HG02884 (cell line): ENCODE results near the gene ZNF688.
"Not testable (repeated sequence)": the region's sequence is repeated elsewhere in the genome, so short reads cannot be mapped to it uniquely, and the experiment has no call there.

ENCODE experiments used
- ATAC-seq: cut with Tn5 transposase; IDR thresholded peaks from one replicate; pipeline ENCODE4 v1.9.1; 2021; ENCODE audit warnings: mild to moderate bottlenecking, moderate library complexity; ENCODE audit not compliant: unreplicated experiment

ZNF688 gene

DNA sequence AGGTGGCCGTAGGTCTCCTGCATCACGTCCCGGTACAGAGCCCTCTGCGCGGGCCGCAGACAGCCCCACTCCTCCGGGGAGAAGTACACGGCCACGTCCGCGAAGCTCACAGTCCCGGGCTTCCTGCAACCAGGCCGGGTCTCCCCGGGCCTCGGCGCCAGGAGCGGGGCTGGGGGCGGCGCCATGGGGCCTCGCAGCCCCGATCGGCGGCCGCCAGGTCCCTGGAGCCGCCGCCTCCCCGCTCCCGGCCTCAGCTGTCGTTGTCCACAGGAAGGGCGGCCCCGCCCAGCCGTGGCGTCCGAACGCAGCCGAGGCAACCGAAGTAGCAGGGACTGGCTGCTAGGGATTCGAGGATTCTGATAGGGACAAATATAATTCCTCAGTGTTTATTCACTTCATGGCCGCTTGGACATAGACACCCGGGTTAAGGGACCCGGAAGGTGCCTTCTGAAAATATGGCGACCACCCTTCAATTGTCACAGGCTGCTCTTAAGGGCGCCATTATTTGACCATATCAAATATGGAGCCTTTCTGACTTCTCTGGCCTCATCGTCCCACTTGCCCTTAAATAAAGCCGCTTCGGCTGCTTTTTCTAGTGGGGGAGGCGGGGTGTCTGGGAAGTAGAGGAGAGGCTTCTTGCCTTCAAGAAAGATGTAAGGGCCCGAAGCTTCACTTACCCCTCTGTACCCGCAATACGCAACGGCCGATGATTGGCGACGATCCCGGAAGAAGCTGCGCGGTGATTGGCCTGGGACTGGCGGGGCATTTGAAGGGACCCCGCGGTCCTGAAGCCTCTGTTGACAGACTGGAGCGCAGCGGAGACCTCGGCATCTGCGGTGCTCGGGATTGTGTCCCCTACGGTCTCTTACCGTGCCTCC lies at the start of gene ZNF688:
Gene ZNF688, minus strand, starts transcription at position 270 of the 878 bp plus-strand sequence. Its CDS starts 85 bp downstream, at position 185.
- ATAC-seq, result peak; percentile 72

DNA sequence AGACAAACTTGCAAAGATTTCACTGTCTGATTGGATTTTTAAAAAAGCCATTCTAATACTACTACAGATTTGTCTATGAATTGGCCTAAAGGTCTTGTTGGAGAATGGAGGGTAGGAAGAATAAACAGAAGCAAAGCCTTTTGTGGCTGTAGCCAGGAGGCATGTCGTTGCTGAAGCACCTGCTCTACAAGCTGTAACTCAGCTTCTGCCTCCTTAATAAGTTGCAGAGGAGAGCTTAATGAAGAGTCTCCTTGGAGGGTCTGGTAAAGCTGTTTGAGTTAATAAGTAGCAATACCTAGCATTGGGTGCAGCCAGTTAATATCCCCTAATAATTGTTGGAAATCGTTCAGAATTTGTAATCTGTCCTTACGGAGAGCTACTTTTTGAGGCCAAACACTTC lies 48.7 kb upstream of the ZNF688 start:
- no peak for ATAC-seq

DNA sequence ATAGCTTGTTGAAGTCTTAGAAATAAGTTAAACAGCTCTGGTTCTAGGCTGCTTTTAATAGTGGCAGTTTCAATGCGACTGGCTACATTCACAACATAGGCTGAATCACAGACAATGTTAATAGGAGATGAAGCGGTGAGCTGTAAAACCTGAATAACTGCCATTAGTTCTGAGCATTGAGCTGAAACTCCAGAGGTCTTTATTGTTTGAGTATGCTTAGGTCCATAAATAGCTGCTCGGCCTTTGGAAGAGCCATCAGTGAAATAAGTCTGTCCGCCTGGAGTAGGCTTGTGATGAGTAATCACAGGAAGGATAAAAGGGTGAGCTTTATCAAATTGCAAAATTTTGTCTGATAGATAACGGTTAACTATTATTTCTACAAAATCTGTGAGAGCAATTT lies 48.1 kb upstream of the ZNF688 start:
- no peak for ATAC-seq

DNA sequence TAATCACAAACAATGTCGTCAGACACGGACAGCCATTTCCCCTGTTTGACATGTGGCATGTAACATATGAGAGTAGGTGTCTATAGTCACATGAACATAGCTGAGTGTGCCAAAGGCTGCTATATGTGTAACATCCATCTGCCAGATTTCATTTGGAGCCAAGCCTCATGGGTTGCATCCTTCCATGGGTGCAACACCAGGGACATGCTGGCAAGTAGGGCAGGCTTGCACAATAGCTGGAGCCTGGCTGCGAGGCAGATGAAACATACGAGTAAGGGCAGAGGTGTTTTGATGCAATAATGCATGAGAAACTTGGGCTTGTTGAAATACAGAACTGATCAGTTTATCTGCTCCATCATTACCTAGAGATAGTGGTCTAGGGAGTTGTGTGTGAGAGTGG lies 47.7 kb upstream of the ZNF688 start:
- no peak for ATAC-seq

DNA sequence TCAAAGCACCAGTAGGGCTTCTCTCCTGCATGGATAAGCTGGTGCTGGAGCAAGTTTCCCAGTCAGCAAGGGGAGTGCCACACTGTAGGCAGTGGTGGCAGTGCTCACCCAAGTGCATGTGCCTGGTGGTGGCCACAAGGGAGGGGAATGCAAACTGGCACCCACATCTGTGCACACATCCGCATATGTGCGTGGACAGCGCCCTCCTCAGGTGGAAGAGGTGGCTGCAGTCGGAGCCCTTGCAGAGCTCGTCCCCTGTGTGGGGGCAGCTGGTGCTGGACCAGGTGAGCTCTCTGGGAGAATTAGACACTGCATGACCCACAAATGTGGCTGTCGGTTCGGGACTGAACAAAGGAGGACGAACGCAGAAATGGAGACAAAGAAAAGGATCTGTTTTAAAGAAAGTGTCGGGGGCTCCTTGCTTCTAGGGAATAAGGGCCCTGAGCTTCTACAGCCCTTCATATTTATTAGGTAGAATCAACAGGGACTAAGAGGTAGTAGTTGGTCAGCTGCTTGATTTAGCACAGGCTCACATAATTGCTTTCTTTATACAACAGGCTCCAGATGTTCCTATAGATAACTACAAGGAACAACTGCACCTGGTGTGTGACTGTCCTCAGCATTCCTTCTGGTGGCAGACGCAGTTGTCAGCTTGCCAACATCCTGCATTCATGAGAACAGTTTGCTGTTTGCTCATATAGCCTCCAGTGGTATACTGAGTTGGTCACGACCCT lies 44.0 kb upstream of the ZNF688 start:
- ATAC-seq, result no peak

DNA sequence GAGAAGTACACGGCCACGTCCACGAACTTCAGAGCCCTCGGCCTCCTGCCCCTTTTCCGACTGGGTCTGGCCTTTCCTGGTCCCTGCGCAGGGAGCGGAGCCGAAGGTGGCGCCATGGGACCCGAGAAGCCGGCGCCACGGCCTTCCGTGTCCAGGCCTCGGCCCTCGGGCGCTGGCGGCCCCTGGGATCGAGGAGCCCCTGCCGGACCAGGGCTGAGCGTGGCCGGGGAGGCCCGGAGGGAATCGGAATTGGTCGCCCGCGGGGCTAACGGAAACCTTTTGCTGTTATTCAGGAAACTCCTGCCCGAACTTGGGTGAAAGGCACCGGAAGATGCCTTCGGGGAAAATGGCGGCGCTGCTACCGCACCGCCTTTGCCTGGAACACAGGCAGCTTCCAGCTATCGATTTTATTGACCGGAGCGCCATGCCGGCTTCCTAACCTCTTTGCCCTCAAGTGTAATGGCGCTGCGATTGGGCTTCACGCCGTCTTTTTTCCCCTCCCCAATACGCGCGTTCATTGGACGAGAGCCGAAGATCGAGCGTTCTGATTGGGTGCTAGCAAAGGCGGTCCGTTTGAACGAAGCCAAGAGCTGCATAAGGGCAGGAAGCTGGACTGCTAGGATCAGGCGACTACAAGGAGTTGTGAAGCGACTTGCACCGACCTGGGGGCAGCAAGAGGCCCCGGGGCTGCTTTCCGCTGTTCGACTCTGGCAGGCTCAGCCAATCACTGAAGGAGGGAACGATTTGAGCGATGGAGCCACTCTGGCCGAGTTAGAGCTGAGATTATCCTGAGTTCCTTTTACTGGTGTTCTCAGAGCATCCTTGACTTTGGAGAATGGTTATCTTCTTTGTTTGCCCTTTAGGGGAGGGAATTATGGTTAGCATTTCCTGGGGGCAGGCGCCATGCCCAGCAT lies 38.7 kb upstream of the ZNF688 start, which contains the start of gene ZNF689:
Gene ZNF689, minus strand, starts transcription at position 464 of the 914 bp plus-strand sequence. Its CDS starts 348 bp downstream, at position 116.
- peak; percentile 87 for ATAC-seq

GRCh38 chr16:30609002-30609925 lies 37.8 kb upstream of the ZNF688 start:
- peak; percentile 11 for ATAC-seq

GRCh38 chr16:30606004-30606403 lies 34.5 kb upstream of the ZNF688 start:
- no peak for ATAC-seq

DNA sequence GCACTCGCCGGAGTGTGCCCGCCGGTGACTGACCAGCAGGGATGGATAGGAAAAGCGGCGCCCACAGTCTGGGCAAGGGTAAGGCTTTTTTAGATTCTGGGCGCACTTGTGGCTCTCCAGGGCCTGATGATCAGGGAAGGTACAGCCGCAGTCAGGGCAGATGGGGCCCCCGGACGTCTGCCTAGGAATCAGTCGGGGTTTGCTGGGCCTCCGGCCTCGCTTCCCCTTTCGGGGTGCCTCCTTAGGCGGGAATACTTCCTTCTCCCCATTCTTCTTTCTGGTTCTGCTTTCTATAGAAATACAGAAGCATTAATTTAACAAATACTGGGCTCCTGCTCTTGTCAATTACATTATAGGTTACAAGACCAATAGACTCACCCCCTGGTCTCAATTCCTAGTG lies 33.6 kb upstream of the ZNF688 start:
- no peak for ATAC-seq

DNA sequence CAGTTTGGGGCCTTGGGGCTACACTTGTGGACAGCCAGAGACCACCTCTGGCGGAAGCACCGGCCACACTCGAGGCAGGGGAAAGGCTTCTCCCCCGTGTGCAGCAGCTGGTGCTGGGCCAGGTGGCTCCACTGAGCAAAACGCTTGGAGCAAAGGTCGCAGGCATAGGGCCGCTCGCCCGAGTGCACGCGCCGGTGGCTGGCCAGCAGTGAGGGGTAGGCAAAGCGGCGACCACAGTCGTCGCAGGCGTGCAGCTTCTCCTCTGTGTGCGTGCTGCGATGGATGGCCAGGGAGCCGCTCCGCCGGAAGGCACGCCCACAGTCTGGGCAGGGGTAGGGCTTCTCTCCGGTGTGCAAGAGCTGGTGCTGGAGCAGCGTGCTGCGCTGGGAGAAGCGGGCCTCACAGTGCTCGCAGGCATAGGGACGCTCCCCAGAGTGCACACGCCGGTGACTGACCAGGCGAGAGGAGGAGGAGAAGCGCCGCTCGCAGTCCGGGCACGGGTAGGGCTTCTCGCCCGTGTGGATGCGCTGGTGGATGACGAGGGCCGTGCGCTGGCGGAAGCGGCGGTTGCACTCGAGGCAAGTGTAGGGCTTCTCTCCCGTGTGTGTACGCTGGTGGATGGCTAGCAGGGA lies 32.9 kb upstream of the ZNF688 start:
- ATAC-seq, result no peak

GRCh38 chr16:30603945-30604315 lies 32.4 kb upstream of the ZNF688 start:
- no peak for ATAC-seq

DNA sequence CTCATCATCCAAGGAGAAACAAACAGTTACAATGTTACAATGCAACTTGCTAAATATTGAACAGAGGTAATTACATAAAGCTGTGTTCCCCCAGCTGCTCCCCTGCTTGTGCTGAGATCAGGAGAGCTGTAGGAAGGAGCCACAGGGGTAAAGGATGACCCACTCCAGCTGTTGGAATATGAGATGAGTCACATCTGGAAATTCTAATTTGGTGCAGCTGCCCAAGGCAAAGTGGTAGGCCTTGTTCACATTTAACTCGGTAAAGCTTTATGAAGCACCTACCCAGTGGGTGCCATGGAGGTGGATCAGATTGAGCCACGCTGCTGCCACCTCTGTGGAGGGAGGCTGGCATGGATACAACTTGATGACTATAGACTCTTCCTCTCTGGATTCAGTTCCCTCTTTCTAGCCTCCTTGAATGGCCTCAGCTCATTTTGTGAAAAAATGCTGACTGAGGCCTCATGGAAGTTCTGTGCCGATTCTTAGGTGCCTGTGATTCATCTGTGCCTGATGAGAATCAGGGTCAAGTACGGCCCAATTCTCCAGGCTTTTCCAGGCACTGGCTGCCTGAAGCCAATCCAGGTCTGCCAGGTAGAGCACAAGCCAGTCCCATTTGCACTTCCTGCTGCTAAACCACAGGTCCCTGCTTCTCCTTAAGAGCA lies 31.2 kb upstream of the ZNF688 start:
- no peak for ATAC-seq

DNA sequence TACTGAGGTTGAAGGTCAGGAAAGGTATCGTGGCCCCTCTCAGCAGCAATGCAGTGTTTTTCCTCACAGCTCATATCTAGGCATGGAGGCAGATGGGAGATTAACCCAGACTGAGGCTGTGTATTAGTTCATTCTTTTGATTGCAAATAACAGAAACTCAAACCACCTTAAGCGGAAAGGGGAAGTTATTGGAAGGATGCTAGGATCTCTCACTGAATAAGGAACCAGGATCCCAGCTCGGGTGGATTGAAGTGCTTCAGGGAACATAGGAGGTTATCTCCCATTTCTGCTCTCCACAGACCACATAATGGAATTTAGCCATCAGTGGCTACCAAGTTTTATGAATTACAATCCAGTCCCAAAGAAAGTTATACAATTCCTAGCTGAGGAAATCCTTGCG lies 30.5 kb upstream of the ZNF688 start:
- ATAC-seq, result no peak

DNA sequence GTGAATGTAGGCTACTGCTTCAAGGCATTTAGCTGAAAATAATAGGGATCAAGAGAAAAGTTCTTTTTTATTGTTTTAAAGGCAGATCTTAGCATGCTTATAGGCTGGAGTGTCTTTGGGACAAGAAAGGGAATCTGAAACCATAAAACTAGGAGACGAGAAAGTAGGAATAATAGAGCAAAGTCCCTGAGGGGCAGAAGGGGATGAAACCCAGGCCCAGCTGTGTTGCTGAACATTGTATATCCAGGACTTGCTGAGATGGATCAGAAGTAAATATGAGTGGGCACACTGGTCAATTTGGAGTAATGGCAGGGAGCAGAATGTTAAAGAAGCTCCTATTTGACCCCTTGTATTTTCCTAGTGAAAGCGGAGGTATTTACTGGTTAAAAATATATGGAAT lies 29.4 kb upstream of the ZNF688 start:
- ATAC-seq, result no peak

DNA sequence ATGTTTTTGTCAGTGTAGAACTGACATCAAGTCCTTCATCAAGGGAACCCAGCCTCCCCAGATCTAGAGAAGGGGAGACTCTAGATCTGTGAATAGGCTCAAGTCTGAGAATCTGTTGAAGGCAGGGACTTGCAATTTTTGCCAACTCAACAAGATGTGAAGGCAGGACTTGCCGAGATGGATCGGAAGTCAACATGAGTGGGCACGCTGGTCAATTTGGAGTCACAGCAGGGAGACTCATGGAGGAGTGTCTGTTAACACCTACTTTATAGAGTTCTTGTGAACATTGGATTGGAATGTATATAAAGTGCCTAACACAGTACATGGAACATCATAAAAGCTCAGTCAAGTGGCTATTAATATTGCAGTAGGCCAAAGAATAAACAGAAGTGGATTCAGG lies 28.7 kb upstream of the ZNF688 start:
- ATAC-seq, result no peak

DNA sequence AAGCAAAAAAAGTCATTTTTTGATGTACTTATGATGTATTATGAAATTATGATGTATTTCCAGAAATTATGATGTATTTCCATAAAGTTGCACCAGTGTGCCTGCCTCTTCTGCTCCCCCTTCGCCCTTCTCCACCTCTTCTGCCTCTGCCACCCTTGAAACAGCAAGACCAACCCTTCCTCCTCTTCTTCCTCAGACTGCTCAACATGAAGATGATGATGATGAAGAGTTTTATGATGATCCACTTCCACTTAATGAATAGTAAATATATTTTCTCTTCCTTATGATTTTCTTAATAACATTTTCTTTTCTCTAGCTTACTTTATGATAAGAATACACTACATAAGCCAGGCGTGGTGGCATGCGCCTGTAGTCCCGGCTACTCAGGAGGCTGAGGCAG lies 21.4 kb upstream of the ZNF688 start:
- ATAC-seq, result no peak

DNA sequence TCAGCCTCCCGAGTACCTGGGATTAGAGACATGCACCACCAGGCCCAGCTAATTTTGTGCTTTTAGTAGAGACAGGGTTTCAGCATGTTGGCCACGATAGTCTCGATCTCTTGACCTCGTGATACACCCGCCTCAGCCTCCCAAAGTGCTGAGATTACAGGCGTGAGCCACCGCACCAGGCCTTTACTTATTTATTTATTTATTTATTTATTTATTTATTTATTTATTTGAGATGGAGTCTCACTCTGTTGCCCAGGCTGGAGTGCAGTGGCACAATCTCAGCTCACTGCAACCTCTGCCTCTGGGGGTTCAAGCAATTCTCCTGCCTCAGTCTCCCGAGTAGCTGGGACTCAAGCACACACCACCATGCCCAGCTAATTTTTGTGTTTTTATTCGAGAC lies 19.4 kb upstream of the ZNF688 start:
- not testable (repeated sequence) for ATAC-seq

DNA sequence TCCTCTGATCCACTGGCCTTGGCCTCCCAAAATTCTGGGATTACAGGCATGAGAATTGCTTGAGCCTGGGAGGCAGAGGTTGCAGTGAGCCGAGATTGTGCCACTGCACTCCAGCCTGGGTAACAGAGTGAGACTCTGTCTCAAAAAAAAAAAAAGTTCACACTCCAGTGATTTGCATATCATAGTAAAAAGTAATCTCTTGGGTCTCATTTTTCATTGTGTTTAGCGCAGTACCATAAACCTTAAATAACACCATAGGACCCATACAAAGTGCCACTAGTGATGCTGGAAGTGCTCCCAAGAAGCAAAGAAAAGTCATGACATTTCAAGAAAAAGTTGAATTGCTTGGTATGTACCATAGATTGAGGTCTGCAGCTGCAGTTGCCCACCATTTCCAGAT lies 18.1 kb upstream of the ZNF688 start:
- ATAC-seq, result not testable (repeated sequence)

- ATAC-seq, result no peak
Measured at GRCh38 chr16:30588651-30589050, 17.1 kb upstream of the ZNF688 start.
